GM12865 (cell line): ENCODE data around the gene KCTD16.

Source experiments
- DNase-seq: peaks from one replicate; pipeline ENCODE4 v3.0.0; 2010; ENCODE audit warnings: low read depth
- H3K4me3 ChIP-seq: 2 replicates; pipeline ENCODE4 v1.5.1; 2011; ENCODE audit warnings: mild to moderate bottlenecking, low read depth, low read length, control low read depth
- CTCF ChIP-seq: IDR thresholded peaks from 2 replicates; pipeline ENCODE4 v1.5.1; 2011; ENCODE audit warnings: low read length, control low read depth, low read depth, inconsistent platforms; ENCODE audit not compliant: insufficient read depth; ENCODE audit errors: missing control alignments

KCTD16 gene

DNA sequence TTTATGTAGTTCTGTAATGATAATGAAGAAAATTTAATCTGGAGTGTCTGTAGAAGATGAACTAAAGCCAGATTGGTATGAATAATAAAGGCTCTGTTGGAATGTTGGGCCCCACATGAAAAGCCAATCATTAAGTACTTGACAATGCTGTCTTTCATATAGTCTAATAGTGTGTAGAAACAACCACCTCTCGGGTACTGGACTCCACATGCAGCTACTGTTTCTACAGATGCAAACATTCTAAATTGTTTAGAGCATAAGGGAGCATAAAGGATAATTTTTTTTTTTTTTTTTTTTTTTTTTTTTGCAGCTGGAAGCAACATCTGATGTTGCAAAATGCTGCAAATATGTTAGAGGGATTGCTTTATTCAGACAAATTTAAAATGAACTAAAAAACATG lies 354.3 kb downstream of the KCTD16 start:
- H3K4me3 ChIP-seq: no peak overlapping the region
- DNase-seq: no peak
- TF ChIP-seq CTCF: no peak

GRCh38 chr5:144531188-144531587 lies 360.5 kb downstream of the KCTD16 start:
- DNase-seq: no peak
- no peak for TF ChIP-seq CTCF
- H3K4me3 ChIP-seq: no peak overlapping the region
